H4 (cell line): ENCODE measurements around the gene ADCY10. TPM values are rescaled to one million over a fixed set of nuclear protein-coding genes. Genes with fewer than 3 reads are reported as not detected.
A peak's percentile ranks its signal among the peaks of the same experiment; 100 is the strongest.
"Not testable (repeated sequence)": the region's sequence is repeated elsewhere in the genome, so short reads cannot be mapped to it uniquely, and the experiment has no call there.

Experiments
- DNase-seq: peaks from one replicate; pipeline ENCODE4 v3.0.0-alpha.2; 2015; ENCODE audit warnings: low spot score
- total RNA-seq: library from RNA; depleted of rRNA; stranded (reverse); fragments of >200 nt; shearing (Covaris generic); gene quantifications from 2 replicates; pipeline ENCODE4 v1.2.3, GENCODE V29; 2014

ADCY10 gene
- total RNA-seq, 1 experiment from 2014 or later: 0.02 TPM

GRCh38 chr1:167926486-167926997, 12.6 kb upstream of the ADCY10 start:
- DNase-seq: no peak

DNA sequence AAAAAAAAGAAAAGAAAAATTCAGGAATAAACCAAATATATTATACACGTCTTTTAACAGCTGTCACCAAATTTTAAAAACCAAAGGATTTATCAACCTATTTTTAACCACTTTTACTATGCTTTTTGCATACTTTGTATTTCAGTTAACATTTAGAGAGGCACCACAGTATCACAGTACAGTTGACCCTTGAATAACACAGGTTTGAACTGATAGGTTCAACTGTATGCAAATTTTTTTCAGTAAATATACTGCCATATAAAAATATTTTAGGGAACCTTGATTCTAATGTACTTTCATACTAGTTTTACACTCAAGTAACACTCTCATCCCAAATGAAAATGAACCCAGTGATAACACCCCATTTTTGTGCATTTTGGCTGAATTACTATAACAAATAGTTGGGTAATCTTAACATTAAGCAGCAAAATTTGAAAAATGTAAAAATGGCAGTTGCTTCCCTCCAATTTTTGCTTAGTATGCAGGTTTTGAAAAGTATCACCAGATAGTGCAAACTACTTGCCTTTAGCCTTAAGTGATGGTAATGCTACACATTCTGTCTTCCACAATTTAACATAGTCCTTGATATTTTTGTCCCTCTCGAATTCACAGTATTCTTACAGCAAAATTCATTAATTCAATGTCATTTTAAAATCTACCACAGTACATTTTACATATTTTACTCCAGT, 10.8 kb upstream of the ADCY10 start:
- DNase-seq: no peak

GRCh38 chr1:167924102-167924501, 10.2 kb upstream of the ADCY10 start:
- no peak for DNase-seq

- no peak for DNase-seq
Measured at GRCh38 chr1:167923324-167924056, 9.6 kb upstream of the ADCY10 start.

- DNase-seq: no peak
Measured at GRCh38 chr1:167922611-167923074, 8.7 kb upstream of the ADCY10 start.

DNA sequence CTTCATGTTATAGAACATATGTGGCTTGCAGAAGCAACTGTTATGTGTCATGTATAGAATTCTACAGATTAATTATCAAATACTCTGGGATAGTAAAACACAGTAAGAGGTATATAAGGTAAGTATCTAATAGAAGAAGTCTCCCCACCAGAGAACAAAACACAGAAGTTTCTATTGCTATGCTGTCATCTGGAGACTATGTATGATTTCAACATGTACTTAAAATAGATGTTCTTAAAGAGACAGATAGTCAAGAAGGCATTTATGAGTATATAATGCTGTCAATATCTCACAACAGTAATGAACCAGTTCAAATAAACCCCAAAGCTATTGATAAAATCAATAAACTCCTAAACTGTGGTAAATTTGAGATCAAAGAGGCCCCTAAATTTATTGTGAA, 8.1 kb upstream of the ADCY10 start:
- no peak for DNase-seq

DNA sequence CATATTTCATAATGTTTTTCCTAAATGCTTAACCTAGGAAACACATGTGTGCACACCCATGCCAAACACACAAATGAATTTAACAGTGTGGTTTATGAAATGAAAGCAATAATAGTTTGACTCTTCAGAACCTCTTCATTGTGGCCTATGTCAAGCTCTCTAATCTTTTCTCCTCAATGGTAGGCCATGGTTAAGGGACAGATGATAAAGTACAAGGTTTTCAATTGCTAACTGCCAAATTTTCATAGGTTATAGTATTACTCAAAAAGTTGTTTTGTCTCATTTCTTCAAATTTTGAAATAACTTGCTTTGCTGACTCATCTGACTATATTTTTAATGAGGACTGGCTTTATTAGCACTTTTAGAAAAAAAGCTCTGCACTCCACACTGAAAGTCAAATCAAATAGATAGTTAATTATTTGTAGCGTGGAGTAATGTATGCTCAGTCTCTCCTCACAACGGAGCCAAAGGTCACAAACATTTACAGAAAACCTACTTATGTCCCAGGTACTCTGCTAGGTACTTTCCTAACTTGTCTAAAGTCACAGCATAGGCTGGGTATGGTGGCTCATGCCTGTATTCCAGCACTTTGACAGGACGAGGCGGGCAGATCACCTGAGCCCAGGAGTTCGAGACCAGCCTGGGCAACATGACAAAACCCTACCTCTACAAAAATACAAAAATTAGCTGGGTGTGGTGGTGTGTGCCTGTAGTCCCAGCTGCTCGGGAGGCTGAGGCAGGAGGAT, 3.0 kb upstream of the ADCY10 start:
- no peak for DNase-seq

DNA sequence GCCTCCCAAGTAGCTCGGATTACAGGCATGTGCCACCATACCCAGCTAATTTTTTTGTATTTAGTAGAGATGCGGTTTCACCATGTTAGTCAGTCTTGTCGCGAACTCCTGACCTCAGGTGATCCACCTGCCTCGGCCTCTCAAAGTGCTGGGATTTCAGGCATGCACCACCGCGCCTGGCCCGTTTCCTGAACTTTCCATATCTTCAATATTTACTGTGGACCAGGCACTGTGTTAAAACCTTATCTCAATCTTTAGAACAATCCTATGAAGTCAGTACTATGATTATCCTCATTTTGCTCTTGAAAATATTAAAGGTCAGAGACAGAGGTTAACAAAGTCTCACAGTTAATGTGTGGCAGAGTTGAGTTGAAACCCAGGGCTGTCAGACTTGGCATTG, 1.6 kb upstream of the ADCY10 start:
- no peak for DNase-seq

DNA sequence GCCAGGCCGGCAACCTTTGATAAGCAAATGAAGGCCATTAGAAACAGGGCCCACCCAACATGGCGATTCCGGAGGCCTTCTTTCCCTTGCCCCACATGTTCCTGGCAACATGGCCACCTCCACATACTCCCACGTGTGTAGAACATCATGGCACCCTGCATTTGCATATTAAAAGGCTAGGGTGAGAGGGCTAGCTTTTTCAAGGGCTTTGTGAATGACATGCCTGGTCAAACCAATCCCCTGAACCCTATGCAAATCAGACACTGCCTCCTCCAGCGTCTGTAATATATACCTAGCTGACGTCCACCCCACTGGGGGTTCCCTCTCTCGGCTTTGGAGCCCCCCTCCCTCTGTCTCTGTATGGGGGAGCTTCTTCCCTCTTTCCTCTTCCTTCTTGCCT, 1.6 kb downstream of the ADCY10 start:
- DNase-seq: no peak

DNA sequence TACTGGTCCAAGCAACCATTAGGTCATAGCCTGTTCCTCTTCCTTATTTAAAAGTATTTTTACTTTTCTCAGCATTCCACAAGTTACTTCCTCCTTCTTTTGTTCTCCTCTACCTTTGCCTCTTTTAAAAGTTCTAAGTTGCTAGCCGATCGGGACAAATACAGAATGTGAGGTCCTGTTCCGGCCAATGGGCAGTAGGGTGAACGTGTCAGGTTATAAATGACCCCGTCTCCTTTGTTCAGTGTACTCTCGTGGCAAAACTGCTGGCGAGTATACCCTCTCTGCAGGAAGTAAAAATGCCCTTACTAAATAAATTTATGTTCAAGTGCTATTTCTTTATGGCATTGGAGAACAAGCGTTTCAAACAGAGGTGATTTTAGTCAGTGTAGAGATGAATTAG, 2.5 kb downstream of the ADCY10 start:
- DNase-seq: no peak

- DNase-seq: no peak
Measured at GRCh38 chr1:167910530-167910929, 3.4 kb downstream of the ADCY10 start.

- no peak for DNase-seq
Measured at GRCh38 chr1:167909691-167910180, 4.2 kb downstream of the ADCY10 start.

DNA sequence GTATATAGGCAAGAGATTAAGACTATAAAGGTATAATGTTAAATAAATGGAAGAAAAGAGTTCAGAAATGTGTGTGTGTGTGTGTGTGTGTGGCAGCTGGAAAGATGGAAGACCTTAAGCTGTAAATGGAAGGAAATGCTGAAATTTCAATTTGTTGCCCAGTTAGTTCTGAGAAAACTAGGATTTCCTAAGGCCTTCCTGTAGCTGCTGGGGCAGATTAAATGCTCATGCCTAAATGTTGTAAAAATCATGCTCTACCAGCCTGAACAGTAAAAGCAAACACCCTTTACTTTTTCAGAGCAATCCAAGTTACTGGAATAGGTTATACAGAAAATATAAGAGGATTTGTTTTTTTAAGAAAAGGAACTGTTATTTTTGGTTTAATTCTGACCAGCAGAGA, 8.3 kb downstream of the ADCY10 start:
- DNase-seq: no peak

- DNase-seq: no peak
Measured at GRCh38 chr1:167905182-167905581, 8.8 kb downstream of the ADCY10 start.

DNA sequence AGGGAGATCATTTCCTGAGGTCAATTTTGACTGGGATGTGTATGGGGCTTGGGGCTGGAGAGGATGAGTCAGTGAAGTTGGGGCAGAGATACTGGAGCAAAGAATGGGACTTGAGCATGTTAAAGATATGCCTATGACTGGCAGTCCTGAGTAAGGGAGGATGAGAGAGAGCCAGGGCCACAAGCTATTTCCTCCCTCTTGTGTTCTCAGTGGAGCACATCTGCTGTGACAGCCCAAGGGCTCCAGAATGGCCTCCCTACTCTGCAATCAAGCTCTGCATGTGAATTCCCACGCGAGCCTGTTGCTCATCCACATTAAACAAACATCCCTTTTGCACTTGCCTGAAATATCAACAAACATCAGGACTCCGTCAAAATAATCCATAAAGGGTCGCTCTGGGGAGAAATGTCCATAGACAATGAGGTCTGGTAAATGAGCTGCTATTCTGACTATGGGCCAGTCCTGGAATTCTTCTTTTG, 9.2 kb downstream of the ADCY10 start:
- peak; percentile 16 for DNase-seq

DNA sequence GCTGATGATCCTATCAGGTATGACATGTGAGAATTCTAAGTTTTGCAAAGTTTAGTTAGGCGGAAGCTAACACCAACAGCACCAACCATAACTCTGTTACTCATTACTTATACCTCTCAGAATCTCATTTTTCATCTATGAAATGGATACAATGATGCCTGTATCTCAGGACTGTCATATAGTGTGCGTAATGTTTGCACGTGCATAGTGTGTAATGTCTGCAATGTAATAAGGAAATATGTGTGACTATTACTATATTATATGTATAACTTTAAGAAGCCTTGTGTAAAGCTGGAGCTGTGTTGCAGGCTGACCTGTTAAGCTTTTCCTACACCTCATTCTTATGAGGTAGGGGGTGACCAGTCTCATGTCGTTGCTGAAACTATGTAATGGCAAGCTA, 13.0 kb downstream of the ADCY10 start:
- no peak for DNase-seq

- DNase-seq: no peak
Measured at GRCh38 chr1:167899253-167899681, 14.7 kb downstream of the ADCY10 start.

DNA sequence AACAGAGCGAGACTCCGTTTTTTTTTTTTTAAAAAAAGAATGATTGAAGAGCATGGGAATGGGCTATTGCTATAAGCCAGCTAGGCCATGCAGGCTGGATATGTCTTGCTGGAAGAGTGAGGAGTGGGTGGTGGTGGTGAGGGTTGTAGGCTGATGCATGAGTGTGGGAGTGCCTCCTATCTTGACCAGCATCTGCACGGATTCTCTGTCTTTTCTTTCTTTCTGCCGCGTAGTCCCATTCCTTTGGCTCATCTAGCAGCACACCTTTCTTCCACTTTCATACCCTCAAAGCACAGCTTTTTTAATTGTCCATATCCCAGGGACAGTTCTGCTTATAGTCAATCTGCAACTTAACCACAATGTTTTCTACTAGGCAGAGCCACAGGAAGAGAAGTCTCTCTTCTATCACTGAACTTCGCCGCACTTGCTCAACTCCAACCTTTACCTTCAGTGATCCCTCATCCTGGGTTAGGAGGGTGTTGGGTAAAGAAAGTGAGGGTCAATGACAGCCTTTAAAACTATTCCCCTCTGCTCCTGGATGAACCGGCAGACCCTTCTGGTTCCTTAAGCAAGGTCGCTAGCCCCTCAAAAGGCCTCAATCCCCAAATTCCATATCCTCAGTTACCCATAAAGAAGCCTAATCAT, 15.2 kb downstream of the ADCY10 start:
- DNase-seq: no peak

- no peak for DNase-seq
Measured at GRCh38 chr1:167893798-167894197, 20.1 kb downstream of the ADCY10 start.

DNA sequence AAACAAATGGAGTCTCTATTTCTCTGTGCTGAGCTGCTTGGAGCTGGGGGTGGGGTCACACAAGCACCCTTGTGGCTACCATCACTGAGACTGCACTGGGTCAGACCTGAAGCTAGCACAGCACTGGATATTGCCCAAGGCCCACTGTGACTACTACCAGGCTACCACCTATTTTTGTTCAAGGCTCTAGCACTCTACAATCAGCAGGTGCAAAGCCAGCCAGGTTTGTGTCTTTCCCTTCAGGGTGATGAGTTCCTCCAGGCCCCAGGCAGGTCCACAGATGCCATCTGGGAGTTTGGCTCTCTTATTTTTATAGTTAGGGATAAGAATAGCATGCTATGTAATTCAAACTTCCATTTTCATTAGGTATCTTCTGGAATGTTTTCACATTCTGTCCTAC, 23.5 kb downstream of the ADCY10 start:
- DNase-seq: no peak

GRCh38 chr1:167887187-167887586, 26.7 kb downstream of the ADCY10 start:
- DNase-seq: not testable (repeated sequence)

DNA sequence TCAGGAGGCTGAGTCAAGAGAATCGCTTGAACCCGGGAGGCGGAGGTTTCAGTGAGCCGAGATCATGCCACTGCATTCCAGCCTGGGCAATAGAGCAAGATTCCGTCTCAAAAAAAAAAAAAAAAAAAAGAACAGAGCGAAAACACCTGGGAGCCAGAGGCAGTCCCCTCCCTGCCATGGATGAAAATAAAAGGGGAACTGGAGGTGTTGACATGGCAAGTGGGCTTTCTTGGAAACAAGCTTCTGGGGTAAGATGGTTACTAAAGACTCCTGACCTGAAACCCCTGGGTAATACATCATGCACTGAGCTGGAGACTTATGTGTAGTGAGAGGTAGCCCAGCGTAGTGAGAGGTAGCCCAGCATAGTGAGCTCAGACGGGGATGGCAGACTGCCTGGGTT, 31.6 kb downstream of the ADCY10 start:
- no peak for DNase-seq
